GM06990 (cell line): ENCODE measurements around the gene GPC6.

Experiments used
- DNase-seq: peaks from one replicate; pipeline ENCODE4 v3.0.0-alpha.2; 2011; ENCODE audit not compliant: insufficient read length; ENCODE audit errors: extremely low read depth
- H3K27me3 ChIP-seq: replicated peaks from 2 replicates; pipeline ENCODE4 v1.6.0; 2011; ENCODE audit warnings: low read length; ENCODE audit not compliant: control insufficient read depth, insufficient read depth
- H3K36me3 ChIP-seq: 2 replicates; pipeline ENCODE4 v1.5.1; 2011; ENCODE audit warnings: low read length; ENCODE audit not compliant: control insufficient read depth, insufficient read depth
- H3K4me3 ChIP-seq: replicated peaks from 2 replicates; pipeline ENCODE4 v1.5.1; 2011; ENCODE audit warnings: low read depth, mild to moderate bottlenecking, control low read depth, low read length
- CTCF ChIP-seq: IDR thresholded peaks from 2 replicates; pipeline ENCODE4 v1.5.1; 2011; ENCODE audit warnings: low read length, control low read depth, mild to moderate bottlenecking, inconsistent platforms; ENCODE audit not compliant: insufficient read depth, poor library complexity, severe bottlenecking

The GPC6 gene

DNA sequence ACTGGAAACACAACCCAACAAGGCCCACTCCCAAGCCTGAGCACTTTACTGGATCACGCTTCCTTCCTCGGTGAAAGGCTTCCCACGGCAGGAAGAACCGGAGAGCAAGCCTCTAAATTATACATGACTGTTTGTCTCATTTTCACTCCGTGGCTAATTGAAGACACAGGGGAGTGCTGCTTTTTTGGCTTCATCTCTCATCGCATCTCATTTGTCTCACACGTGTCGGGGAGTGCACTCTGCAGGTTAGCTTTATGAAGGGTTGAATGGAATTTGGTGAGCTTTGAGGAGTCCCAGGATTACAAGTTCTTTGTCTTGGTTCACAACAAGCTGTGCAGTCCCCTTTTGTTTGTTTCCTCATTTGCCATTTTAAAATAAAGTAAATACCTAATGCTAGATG, 544.6 kb downstream of the GPC6 start:
- no peak for TF ChIP-seq CTCF
- DNase-seq: no peak
- H3K4me3 ChIP-seq: no peak overlapping the region

GRCh38 chr13:93771782-93772181, 545.2 kb downstream of the GPC6 start:
- no peak for TF ChIP-seq CTCF
- Histone ChIP-seq H3K27me3 (no peaks in the 10 kb centered on the region; the same call in none of the 2 replicates), H3K36me3 (no peaks in the 10 kb centered on the region), H3K4me3 (no peak overlapping the region)
- DNase-seq: no peak

More for the DNA sequence above, 544.6 kb downstream of the GPC6 start:
- Histone ChIP-seq H3K36me3 (no peaks in the 10 kb centered on the region), H3K27me3 (no peaks in the 10 kb centered on the region; the same call in none of the 2 replicates)

DNA sequence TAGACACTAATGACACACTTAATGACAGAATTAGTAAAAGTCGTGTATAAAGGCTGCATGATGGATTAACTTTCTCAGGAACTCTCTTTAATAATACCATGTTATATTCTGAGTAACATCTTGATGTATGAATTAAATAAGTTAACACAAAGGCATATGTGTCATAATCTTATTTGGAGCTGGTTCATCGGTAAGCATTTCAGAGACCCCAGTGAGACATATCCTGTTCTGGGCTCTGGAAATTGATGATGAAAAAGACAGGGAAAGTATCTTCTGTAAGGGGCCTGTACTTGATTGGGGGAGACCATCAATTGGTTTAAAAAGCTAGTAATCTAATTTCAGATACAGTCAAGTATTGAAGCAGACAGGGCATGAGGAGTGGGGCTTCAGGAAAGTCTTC, 547.9 kb downstream of the GPC6 start:
- H3K27me3 ChIP-seq: no peaks in the 10 kb centered on the region; the same call in none of the 2 replicates
- no peak for DNase-seq
- H3K4me3 ChIP-seq: no peak overlapping the region
- no peaks in the 10 kb centered on the region for H3K36me3 ChIP-seq
- no peak for TF ChIP-seq CTCF

- Histone ChIP-seq H3K36me3 (no peaks in the 10 kb centered on the region), H3K4me3 (no peak overlapping the region), H3K27me3 (no peaks in the 10 kb centered on the region; the same call in none of the 2 replicates)
- no peak for DNase-seq
- no peak for TF ChIP-seq CTCF
Observed at GRCh38 chr13:93775027-93775426, 548.4 kb downstream of the GPC6 start.

- Histone ChIP-seq H3K27me3 (no peaks in the 10 kb centered on the region; the same call in none of the 2 replicates), H3K4me3 (no peak overlapping the region), H3K36me3 (no peaks in the 10 kb centered on the region)
- TF ChIP-seq CTCF: no peak
- DNase-seq: no peak
Observed at GRCh38 chr13:93775507-93776108, 549.0 kb downstream of the GPC6 start.

- Histone ChIP-seq H3K4me3 (no peak overlapping the region), H3K27me3 (no peaks in the 10 kb centered on the region; the same call in none of the 2 replicates), H3K36me3 (no peaks in the 10 kb centered on the region)
- no peak for DNase-seq
- TF ChIP-seq CTCF: no peak
Observed at GRCh38 chr13:93776936-93777335, 550.3 kb downstream of the GPC6 start.
